GM21528 (cell line): ENCODE data around the gene PDE6H.

Experiments used
- ATAC-seq: cut with Tn5 transposase; IDR thresholded peaks from one replicate; pipeline ENCODE4 v1.9.1; 2021; ENCODE audit warnings: mild to moderate bottlenecking, moderate library complexity; ENCODE audit not compliant: unreplicated experiment, low FRiP score

Gene PDE6H

GRCh38 chr12:14950982-14951746 lies 21.7 kb upstream of the PDE6H start:
- no peak for ATAC-seq

DNA sequence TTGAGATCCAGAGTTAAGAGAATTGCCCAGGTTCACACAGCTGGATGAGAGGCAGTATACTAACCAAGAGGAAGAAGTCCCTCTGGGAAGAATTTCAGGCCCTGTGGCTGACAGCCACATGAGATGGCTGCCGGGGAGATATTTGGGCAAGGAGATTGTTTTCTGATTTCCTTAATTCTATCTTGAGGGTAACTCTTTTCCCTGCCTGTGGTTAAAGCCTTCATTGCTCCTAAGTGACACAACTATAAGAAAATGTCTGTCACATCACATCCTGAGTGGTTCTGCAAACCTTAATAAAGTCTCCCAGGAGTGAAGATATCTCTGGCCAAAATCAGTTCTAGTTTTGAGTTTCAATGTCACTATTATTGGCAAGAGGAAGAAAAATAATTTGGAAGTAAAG lies 21.0 kb upstream of the PDE6H start:
- no peak for ATAC-seq

DNA sequence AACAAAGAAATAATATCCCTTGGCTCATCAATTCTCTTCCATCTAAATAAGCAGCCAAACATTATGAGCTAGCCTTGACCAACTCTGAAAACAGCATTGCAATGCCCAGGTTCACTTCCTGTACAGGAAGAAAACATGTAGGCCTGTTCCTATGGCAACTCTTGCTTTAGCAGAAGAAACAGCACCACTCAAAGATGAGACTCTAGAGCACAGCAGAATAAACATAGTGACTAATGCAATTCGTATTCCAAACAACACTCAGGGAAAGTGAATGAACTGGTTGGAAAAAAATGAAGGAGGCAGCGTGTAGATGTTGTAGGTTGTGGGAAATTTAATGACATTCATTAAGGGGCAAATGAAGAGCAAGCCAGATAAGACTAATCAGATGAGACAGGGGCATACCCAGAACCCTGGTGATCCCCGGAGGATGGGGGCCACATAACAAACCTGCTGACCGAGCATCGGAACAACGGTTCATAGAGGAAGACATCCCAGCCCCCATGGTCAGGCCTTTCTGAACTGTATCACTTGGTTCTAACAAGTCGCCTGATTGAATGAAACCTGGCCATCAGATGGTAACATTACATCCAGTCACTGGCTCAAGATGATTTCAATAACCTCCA lies 20.4 kb upstream of the PDE6H start:
- peak; percentile 53 for ATAC-seq

- no peak for ATAC-seq
Measured at GRCh38 chr12:14953752-14954151, 19.1 kb upstream of the PDE6H start.

- no peak for ATAC-seq
Measured at GRCh38 chr12:14954269-14954668, 18.6 kb upstream of the PDE6H start.

DNA sequence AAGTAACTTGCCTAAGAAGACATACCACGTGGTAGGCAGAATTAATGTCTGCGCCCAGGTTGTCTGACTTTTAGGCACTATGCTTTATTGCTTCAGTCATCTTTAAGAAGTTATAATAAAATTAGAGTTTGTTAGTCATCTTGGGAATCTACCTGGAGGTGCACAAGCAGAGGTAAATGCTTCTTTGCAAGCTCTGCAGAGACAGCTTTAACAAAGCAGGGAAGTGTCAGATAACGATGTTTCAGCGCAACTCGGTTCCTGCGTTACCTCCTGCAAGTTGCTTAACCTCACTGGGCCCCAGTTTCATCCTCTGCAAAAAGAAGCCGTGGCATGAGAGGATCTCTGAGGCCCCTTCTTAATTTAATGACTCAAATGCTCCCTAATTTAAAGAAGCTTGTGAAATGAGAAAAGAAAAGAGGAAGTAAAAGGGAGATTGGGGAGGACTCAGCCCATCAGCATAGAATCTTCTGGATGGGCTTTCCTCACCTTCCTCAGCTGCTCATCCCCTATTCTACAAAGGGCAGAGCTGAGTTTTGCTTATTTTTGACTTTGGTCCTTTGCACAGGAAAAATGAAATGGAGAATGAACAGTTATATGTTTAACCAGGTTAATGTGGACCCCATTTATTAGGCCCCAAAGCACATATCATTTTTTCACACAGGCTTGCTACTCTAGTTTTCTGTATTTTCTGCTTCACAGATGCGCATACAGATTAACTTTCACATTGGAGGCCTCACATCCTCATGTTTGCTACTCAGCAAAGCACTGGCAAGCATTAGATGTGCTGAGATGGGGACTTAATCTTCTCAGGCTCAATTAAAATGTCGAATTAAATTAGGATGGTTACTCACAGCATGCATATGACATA lies 16.6 kb upstream of the PDE6H start:
- peak; percentile 45 for ATAC-seq

GRCh38 chr12:14956905-14957304 lies 15.9 kb upstream of the PDE6H start:
- ATAC-seq = no peak

GRCh38 chr12:14957551-14958168 lies 15.2 kb upstream of the PDE6H start:
- no peak for ATAC-seq

DNA sequence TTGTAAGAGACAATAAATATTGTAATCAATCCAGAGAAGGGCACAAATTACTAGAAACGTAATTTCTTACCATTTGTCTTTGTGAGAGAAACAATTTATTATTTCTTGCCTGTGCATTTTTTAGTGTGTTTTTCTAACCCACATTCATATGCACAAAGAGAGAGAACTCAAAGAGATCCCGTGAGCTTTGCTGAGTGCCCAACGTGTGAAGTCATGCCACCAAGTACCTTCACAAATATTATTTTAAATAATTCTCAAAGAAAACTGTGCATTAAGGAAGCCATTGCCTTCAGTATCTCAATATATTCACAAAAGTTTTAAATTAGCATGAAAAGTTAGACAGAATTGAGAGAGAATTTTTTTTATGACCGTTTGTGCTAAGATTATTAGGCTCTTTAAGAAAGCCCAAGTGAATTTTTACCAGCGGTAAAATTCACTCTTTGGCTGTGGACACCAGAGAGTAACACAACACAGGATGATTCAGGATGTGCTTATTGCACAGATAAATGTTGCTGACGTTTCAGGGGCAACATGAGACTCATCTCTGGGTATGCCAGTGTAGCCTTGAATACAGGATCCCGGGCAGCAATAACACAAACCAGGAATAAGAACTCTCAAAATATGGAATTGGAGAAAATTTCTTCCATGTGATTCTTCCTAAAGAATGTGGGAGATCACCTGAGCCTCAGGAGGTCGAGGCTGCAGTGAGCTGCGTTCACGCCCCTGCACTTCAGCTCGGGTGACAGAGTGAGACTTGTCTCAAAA lies 14.3 kb upstream of the PDE6H start:
- ATAC-seq = no peak

DNA sequence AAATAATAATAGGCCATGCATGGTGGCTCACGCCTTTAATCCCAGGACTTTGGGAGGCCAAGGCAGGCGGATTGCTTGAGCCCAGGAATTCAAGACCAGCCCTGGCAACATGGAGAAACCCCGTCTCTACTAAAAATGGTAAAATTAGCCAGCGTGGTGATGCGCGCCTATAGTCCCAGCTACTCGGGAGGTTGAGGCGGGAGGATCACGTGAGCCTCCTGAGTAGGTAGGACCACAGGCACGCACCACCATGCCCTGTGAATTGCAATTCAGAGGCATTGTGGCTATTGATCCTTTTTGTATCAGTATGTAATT lies 13.8 kb upstream of the PDE6H start:
- no peak for ATAC-seq

DNA sequence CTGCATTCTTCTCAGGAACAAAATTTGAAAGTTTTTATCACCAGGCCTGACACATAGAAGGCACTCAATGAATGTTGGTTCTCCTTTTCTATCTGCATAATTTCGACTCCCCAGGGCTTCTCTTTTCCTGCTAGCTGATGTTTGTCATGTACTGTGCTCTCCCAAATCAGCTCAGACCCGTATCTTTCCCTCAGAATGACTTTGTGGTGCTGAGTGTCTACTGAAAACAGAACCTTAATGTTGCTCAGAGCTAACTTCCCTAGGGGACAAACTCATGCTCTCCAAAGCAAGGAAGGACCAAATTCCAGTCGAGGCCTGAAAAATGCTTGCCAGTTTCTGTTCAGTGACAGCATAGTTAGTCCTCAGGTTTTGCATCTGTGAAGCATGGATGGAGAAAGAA lies 13.4 kb upstream of the PDE6H start:
- ATAC-seq = no peak

- ATAC-seq = no peak
Measured at GRCh38 chr12:14959916-14960496, 12.8 kb upstream of the PDE6H start.

DNA sequence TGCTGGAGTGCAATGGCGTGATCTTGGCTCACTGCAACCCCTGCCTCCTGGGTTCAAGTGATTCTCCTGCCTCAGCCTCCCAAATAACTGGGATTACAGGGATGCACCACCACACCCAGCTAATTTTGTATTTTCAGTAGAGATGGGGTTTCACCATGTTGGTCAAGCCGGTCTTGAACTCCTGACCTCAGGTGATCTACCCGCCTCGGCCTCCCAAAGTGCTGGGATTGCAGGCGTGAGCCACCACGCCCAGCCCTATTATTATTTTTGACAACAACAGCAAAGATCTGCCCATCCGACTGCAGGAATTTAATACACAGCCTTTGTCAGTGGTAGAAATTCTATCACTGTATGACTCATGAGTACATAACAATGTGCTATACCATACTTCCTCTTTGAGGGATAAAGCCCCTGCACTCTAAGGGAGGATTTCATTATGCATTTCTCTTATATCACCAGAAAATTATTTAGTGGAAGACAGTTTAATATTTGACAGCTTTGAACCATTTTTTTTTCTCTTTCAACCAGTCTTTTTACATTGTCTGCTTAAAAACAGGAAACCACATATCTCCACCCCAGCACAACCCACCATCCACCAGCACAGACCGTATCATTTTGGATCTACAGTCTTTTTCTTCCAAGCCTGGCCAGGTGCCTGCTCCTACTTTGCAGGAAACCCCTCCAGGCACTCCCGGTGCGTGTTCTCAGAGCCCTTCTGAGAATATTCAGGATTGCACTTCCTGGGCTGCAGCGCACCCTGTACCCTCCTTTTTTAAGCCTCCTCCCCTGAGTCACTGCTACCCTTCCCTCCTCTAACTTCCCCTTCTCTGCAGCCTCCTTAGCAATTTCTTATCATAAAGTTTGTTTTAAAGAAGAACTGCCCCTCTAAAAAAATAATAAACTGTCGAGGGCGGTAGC lies 12.0 kb upstream of the PDE6H start:
- ATAC-seq = peak; percentile 48

DNA sequence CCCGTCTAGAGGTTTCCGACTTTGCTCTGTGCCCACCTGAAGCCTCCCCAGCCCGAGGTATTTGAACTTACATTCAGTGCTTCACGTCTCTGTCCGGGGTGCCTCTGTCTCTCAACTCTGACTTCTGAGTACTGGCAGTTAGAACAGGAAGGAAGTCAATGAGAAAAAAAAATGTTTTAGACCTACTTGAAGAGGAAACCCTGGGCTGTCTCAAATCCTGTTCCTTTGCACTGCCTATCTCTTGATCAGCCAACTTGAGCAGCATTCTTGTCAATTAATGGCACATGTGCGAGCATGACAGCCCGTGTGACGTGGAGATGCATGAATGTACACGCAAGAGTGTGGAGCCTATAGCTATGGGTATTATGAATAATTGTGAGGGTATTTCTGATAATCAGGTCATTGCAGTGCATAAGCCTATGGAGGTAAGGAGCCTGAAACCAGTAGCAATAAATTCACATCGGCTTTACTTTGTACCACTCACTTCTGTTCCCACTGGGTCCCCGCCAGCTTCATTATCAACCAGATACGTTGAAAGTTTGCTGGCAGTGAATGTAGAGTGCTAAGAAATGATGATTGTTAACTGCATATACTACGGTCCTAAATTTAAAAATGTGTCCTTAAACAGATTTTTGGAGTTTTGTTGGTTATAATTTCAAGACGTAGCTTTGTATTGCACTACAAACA lies 11.2 kb upstream of the PDE6H start, which contains the start of gene ARHGDIB:
ARHGDIB (minus strand) TSS at position 136 of the 687 bp plus-strand sequence. CDS start 10,889 bp downstream, outside the sequence.
- ATAC-seq = peak; percentile 68

- ATAC-seq = no peak
Measured at GRCh38 chr12:14962153-14962539, 10.7 kb upstream of the PDE6H start.

- no peak for ATAC-seq
Measured at GRCh38 chr12:14962797-14963196, 10.0 kb upstream of the PDE6H start.

DNA sequence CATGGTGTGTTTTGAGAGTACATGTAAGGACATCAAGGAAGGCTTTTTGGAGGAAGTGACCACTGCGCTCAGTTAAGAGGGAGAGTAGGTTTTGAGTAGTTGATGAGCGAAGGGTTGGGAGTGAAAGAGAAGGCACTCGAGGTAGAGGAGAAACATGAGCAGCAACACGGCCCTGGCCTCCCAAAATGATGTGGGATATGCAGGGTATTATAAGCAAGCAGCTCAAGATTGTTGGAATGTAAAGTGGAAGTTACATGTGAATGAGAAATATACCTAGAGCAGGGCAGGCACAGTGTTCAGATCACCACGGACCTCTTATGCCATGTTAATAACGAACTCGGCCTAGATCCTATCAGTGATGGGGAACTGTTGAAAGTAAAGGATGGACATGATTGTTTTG lies 9.3 kb upstream of the PDE6H start:
- ATAC-seq = no peak

GRCh38 chr12:14964406-14964805 lies 8.4 kb upstream of the PDE6H start:
- ATAC-seq = no peak
